ENCODE data around the gene MTMR12.
"Not testable (repeated sequence)": the region's sequence is repeated elsewhere in the genome, so short reads cannot be mapped to it uniquely, and the experiment has no call there.

The MTMR12 gene

GRCh38 chr5:32297181-32298058, 15.3 kb downstream of the MTMR12 start:
- no peak for DNase-seq

DNA sequence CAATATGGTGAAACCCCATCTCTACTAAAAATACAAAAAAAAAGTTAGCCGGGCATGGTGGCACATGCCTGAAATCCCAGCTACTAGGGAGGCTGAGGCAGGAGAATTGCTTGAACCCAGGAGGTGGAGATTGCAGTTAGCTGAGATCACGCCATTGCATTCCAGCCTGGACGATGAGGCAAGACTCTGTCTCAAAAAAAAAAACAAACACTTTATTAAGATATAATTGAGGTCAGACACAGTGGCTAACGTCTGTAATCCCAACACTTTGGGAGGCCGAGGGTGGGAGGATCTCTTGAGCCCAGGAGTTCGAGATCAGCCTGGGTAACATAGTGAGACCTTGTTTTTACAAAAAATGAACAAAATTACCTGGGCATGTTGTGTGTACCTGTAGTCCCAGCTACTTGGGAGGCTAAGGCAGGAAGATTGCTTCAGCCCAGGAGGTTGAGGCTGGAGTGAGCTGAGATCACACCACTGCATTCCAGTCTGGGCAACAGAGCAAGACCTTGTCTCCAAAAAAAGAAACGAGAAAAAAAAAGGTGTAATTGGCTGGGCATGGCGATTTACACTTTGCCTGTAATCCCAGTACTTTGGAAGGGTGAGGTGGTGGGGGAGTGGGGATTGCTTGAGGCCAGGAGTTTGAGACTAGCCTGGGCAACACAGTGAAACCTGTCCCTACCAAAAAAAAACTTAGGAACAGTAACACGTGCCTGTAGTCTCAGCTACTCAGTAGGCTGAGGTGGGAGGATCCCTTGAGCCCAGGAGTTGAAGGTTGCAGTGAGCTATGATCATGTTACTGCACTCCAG, 16.6 kb downstream of the MTMR12 start:
- not testable (repeated sequence) for DNase-seq

- no peak for DNase-seq
Observed at GRCh38 chr5:32291591-32291990, 21.1 kb downstream of the MTMR12 start.

DNA sequence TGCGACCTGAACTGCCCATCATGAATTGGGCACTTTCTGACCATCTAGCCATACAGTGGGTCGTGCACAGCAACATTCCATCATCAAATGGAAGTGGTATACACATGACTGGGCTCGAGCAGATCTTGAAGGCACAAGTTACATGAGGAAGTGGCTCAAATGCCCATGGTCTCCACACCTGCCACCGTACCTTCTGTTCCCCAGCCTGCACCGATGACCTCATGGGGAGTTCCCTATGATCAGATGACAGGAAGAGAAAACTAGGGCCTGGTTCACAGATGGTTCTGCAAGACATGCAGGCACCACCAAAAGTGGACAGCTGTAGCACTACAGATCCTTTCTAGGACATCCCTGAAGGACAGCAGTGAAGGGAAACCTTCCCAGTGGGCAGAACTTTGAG, 21.8 kb downstream of the MTMR12 start:
- no peak for DNase-seq

DNA sequence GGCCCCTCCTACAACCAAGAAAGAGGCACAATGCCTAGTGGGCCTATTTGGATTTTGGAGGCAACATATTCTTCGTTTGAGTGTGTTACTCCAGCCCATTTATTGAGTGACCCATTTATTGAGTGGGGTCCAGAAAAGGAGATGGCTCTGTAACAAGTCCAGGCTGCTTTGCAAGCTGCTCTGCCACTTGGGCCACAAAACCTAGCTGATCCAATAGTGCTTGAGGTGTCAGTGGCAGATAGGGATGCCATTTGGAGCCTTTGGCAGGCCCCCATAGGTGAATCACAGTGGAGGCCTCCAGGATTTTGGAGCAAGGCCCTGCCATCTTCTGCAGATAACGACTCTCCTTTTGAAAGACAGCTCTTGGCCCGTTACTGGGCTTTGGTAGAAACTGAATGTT, 22.2 kb downstream of the MTMR12 start:
- not testable (repeated sequence) for DNase-seq

- DNase-seq, result not testable (repeated sequence)
Observed at GRCh38 chr5:32289986-32290385, 22.8 kb downstream of the MTMR12 start.

DNA sequence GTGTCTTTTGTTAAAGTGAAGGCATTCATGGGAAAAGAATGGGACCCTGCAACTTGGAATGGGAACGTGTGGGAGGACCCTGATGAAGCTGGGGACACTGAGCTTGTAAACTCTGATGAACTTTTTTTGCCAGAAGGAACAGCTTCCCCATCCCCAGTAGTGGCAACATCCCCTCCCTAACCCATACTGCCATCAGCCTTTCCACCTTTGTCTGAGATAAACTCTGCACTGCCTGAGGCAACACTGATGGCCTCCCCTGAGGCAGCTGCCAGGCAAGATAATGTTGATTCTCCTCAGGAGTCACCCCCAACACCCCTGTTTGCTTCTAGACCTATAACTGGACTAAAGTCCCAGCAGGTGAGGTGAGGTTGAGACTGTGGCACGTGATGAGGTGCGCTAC, 24.6 kb downstream of the MTMR12 start:
- not testable (repeated sequence) for DNase-seq

GRCh38 chr5:32287525-32287924, 25.2 kb downstream of the MTMR12 start:
- not testable (repeated sequence) for DNase-seq

- no peak for DNase-seq
Observed at GRCh38 chr5:32285510-32286138, 27.1 kb downstream of the MTMR12 start.

DNA sequence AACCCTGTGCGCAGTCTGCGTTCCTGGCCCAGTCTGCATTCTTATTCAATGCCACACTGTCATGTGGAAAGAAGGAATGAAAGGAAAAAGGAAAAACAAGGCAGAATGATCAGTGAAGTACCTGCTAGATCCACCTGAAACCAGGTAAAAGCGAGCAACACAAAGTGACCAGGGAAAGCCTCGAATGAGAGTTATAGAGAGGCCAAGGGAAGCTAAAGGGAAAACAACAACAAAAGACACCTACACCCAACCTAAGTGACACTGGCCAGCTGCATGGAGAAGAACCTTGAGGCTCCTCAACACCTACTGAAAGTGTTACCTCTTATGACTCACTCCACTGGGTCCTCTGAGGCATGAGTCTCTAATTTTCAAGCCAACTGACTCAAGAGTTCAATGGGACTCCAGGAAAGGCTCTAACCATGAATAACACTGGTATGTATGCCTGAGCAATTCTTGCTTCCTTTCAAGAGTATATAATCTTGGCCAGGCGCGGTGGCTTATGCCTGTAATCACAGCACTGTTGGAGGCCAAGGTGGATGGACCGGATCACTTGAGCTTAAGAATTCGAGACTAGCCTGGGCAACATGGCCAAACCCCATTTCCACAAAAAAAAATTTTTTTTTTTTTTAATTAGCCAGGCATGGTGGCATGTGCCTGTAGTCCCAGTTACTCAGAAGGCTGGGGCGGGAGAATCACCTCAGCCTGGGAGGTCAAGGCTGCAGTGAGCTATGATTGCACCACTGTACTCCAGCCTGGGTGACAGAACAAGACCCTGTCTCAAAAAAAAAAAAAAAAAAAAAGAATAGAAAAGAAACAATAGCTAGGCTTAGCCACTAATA, 29.0 kb downstream of the MTMR12 start:
- no peak for DNase-seq

- DNase-seq, result no peak
Observed at GRCh38 chr5:32283061-32283460, 29.7 kb downstream of the MTMR12 start.

DNA sequence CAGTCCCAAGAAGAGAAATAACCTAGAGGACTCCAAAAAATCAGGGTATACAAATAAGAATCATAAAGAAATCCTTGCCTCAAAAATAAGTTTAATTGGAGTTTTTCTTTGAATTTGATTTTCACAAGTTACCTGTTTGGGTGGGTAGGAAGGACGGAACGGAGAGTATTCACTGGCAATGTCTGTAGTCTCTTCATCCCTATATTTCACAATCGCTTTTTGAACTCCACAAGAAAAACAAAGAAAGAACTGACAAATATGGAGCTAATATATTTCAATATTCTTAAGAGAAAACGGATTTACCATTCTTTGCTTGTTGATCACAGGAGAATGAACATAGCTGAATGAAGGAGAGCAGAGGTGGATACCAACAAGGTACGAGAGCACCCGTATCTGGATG, 30.1 kb downstream of the MTMR12 start:
- DNase-seq, result no peak

DNA sequence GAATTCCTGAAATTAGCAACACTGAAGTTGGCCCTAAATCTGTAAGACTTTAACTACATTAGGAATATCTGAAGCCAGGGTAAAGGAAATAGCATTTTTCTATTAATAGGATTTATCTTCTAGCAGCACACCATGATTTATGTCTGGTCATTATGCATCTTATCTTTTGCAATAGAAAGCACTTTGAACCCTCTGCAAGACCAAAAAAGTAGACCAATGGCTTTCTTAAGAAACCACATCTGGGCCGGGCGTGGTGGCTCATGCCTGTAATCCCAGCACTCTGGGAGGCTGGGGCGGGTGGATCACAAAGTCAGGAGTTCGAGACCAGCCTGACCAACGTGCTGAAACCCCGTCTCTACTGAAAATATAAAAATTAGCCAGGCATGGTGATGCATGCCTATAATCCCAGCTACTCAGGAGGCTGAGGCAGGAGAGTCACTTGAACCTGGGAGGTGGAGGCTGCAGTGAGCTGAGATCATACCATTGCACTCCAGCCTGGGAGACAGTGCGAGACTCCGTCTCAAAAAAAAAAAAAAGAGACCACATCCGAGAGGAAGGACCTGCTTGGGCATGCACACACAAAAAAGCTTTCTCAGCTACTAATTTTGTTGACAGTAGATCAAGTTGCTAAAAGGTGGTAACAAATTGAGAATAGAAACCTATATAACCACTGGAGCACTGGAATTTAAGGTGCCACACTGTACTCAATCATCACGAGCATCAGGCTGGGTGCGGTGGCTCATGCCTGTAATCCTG, 31.2 kb downstream of the MTMR12 start:
- DNase-seq, result not testable (repeated sequence)

GRCh38 chr5:32280656-32281081, 32.1 kb downstream of the MTMR12 start:
- no peak for DNase-seq

GRCh38 chr5:32279786-32280185, 33.0 kb downstream of the MTMR12 start:
- no peak for DNase-seq

DNA sequence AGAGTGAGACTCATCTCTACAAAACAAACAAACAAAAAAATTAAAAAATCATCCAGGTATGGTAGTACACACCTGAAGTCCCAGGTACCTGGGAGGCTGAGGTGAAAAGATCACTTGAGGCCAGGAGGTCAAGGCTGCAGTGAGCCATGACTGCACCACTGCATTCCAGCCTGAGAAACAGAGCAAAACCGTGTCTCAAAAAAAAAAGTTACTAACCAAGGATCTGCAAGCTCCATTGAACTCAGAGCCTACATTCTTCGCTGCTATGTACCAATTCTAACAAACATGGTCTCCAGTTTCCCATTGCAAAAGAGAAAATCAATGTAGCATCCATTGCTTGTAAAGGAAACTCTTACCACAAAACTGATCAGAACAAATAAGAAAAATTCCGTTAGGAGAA, 33.5 kb downstream of the MTMR12 start:
- no peak for DNase-seq

- DNase-seq, result no peak
Observed at GRCh38 chr5:32278406-32278805, 34.3 kb downstream of the MTMR12 start.

DNA sequence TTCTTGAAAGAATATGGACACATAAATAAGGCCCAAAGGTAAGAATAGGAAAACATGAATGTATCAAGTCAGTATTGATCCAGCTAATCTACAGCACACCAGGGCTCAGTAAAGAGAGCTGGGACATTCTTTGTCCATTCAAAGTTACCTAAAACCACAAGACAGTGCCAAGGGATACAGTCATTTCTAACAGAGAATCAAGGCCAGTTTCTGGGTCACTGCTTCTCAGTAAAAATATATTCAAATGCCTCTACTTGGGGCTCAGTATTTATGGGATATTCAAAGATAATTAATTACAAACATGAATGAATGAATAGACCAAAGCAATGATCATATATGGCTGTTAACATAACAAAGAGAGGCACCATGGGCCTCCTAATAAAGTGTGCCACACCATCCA, 34.9 kb downstream of the MTMR12 start:
- no peak for DNase-seq

GRCh38 chr5:32276173-32276853, 36.4 kb downstream of the MTMR12 start:
- DNase-seq, result peak in 1 of 2 experiments; percentile 49

GRCh38 chr5:32275396-32275741, 37.4 kb downstream of the MTMR12 start:
- no peak for DNase-seq
